ENCODE results near the gene RRP12.
"Not testable (repeated sequence)": the region's sequence is repeated elsewhere in the genome, so short reads cannot be mapped to it uniquely, and the experiment has no call there.

RRP12 gene

DNA sequence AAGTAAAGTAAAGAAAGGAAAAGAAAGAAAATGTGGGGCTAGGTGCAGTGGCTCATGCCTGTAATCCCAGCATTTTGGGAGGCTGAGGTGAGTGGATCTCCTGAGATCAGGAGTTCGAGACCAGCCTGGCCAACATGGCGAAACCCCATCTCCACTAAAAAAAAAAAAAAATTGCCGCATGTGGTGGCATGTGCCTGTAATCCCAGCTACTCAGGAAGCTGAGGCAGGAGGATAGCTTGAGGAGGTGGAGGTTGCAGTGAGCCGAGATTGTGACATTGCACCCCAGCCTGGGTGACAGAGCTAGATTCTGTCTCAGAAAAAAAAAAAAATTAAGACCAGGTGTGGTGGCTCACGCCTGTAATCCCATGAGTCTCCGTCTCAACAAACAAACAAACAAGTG, 57.5 kb downstream of the RRP12 start:
- not testable (repeated sequence) for H3K4me1 ChIP-seq (ENCODE audit: control insufficient read depth, insufficient read depth, low read length); H3K27me3 ChIP-seq (ENCODE audit: control insufficient read depth, insufficient read depth, low read length); H3K36me3 ChIP-seq (ENCODE audit: control insufficient read depth, insufficient read depth, low read length); H3K9me3 ChIP-seq (ENCODE audit: control insufficient read depth, low read length); H3K9ac ChIP-seq (ENCODE audit: low read length); H3K4me3 ChIP-seq (ENCODE audit: low read length)

DNA sequence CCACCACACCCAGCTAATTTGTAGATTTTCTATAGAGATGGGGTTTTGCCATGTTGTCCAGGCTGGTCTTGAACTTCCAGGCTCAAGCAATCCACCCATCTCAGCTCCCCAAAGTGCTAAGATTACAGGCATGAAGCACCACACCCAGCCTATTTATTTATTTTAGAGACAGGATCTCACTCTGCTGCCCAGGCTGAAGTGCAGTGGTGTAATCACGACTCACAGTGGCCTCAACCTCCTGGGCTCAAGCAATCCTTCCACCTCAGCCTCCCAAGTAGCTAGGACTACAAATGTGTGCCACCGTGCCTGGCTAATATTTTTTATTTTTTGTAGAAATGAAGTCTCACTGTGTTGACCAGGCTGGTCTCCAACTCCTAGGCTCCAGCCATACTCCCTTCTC, 59.7 kb downstream of the RRP12 start:
- no peaks in the 10 kb centered on the region for H3K9me3 ChIP-seq (ENCODE audit: control insufficient read depth, low read length)
- no peaks in the 10 kb centered on the region for H3K36me3 ChIP-seq (ENCODE audit: control insufficient read depth, insufficient read depth, low read length)
- no peak overlapping the region for H3K9ac ChIP-seq (ENCODE audit: low read length)
- H3K27me3 ChIP-seq (ENCODE audit: control insufficient read depth, insufficient read depth, low read length) = no peaks in the 10 kb centered on the region
- no peak overlapping the region for H3K4me3 ChIP-seq (ENCODE audit: low read length)
- H3K4me1 ChIP-seq (ENCODE audit: control insufficient read depth, insufficient read depth, low read length) = peaks cover 10% of the 10 kb centered on the region

DNA sequence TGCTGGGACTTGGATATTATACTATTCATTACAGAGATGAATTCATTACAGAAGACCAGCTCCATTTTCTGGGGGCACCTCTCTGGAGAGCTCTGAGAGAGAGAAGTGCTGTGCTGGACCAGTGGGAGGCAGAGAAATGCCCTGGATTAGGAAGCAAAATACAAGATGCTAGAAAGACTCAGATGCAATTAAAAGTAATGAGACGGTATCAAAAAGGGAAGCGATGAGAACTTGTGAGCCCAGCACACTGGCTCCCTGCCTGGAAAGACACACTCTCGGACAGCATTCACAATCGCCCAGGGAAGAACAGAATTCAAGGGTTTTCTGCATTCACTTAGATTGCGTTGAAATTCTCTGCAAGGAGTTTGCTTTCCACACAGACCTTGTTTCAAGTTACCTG, 63.1 kb downstream of the RRP12 start:
- Histone ChIP-seq H3K4me1 (ENCODE audit: control insufficient read depth, insufficient read depth, low read length) (peaks cover 17% of the 10 kb centered on the region), H3K27me3 (ENCODE audit: control insufficient read depth, insufficient read depth, low read length) (no peaks in the 10 kb centered on the region), H3K36me3 (ENCODE audit: control insufficient read depth, insufficient read depth, low read length) (no peaks in the 10 kb centered on the region), H3K9ac (ENCODE audit: low read length) (no peak overlapping the region), H3K4me3 (ENCODE audit: low read length) (no peak overlapping the region), H3K9me3 (ENCODE audit: control insufficient read depth, low read length) (no peaks in the 10 kb centered on the region)

DNA sequence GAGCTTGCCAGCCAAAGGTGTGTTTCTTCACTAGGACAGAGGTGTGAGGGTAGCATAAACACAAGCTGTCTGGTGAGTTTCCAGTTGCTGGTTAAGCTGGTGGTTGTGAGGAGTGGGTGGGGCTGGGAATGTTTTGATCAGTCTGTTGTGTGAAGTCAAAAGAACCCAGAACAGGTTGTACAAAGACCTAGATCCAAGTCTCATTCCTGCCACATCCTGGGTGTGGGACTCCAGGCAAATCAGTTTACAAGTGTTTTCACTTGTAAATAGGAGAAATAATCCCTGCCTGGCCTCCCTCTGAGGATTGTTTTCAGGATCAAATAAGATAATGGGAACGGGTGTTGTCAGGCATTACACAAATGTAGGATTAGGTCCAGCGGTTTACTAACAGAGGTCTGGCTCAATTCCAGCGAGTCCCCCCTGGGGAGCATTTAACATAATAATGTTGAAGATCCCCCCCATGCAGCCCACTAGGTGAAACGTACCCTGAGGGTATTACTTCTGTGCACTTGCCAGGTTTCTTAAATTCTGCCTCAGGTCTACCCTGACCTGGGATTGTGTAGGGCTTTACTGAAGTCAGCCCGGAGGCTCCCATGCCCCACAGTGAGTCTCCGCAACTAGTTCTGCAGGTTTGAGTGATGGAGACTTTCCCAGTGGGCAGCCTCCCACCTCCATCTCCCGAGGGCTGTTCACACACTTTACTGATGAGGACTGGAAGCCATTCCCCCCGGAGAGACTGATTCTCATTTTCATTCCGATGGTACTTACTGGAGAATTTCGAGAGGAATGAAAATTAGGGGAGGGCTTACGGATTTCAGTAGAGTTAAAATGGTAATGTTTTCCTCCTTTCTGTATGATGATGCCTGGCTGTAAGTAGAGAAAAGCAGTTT, 64.0 kb downstream of the RRP12 start:
- H3K4me3 ChIP-seq (ENCODE audit: low read length) = no peak overlapping the region
- no peaks in the 10 kb centered on the region for H3K9me3 ChIP-seq (ENCODE audit: control insufficient read depth, low read length)
- peaks cover 17% of the 10 kb centered on the region for H3K4me1 ChIP-seq (ENCODE audit: control insufficient read depth, insufficient read depth, low read length)
- H3K36me3 ChIP-seq (ENCODE audit: control insufficient read depth, insufficient read depth, low read length) = no peaks in the 10 kb centered on the region
- no peaks in the 10 kb centered on the region for H3K27me3 ChIP-seq (ENCODE audit: control insufficient read depth, insufficient read depth, low read length)
- peak overlapping the region; percentile 17 for H3K9ac ChIP-seq (ENCODE audit: low read length)

DNA sequence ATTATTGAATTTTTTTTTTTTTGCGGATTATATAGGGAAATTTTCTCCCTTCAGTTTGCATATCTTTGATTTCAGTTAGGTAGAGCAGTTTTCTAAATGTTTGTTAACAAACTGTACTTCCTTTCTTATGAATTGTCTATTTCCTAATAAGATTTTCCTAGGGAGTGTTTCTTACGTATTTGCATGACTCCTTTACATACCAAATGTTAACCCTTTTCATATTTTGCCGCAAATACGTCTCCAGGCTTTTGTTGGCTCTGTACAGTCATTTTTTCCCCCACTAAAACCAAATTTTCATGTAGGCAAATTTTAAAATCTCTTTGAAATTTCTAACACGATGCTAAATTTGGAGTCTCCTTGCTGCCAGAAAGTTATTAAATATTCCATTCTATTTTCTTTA, 64.7 kb downstream of the RRP12 start:
- no peaks in the 10 kb centered on the region for H3K9me3 ChIP-seq (ENCODE audit: control insufficient read depth, low read length)
- no peaks in the 10 kb centered on the region for H3K27me3 ChIP-seq (ENCODE audit: control insufficient read depth, insufficient read depth, low read length)
- H3K36me3 ChIP-seq (ENCODE audit: control insufficient read depth, insufficient read depth, low read length) = no peaks in the 10 kb centered on the region
- peak overlapping the region; percentile 17 for H3K9ac ChIP-seq (ENCODE audit: low read length)
- peaks cover 22% of the 10 kb centered on the region for H3K4me1 ChIP-seq (ENCODE audit: control insufficient read depth, insufficient read depth, low read length)
- no peak overlapping the region for H3K4me3 ChIP-seq (ENCODE audit: low read length)

DNA sequence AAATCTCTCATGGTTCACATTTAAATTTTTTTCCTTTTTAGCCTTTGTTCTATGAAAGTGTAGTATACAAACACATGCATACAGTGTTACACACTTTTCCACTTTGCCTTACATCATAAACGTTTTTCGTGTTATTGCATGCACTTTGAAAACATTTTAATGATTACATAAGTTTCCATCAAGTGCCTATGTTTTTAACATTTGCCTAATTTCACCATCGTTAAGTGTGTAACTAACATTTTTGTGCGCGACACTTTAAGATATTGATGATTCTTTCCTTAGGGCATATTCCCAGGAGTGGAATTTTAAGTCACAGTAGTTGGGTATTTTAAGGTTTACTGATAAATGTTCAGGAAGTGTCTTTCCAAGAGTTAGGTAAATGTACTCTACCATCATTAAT, 65.1 kb downstream of the RRP12 start:
- Histone ChIP-seq H3K9me3 (ENCODE audit: control insufficient read depth, low read length) (no peaks in the 10 kb centered on the region), H3K9ac (ENCODE audit: low read length) (no peak overlapping the region), H3K4me1 (ENCODE audit: control insufficient read depth, insufficient read depth, low read length) (peaks cover 26% of the 10 kb centered on the region), H3K4me3 (ENCODE audit: low read length) (no peak overlapping the region), H3K27me3 (ENCODE audit: control insufficient read depth, insufficient read depth, low read length) (no peaks in the 10 kb centered on the region), H3K36me3 (ENCODE audit: control insufficient read depth, insufficient read depth, low read length) (no peaks in the 10 kb centered on the region)

DNA sequence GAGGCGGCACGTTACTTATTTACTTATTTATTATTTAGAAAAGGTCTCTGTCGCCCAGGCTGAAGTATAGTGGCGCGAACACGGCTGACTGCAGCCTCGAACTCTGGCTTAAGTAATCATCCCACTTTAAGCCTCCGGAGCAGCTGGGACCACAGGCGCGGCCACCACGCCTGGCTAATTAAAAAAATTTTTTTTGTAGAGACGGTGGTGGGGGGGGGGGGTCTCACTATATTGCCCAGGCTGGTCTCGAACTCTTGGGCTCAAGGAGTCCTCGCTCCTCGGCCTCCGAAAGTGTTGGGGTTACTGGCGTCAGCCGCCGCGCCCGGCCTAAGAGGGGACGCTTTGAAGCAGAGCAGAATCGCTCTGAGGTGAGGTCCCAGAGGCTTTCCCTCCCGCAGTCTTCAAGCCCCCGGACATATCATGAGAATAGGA, 65.9 kb downstream of the RRP12 start:
- H3K9ac ChIP-seq (ENCODE audit: low read length) = peak overlapping the region; percentile 84
- H3K9me3 ChIP-seq (ENCODE audit: control insufficient read depth, low read length) = no peaks in the 10 kb centered on the region
- H3K4me3 ChIP-seq (ENCODE audit: low read length) = no peak overlapping the region
- no peaks in the 10 kb centered on the region for H3K27me3 ChIP-seq (ENCODE audit: control insufficient read depth, insufficient read depth, low read length)
- peaks cover 34% of the 10 kb centered on the region for H3K4me1 ChIP-seq (ENCODE audit: control insufficient read depth, insufficient read depth, low read length)
- no peaks in the 10 kb centered on the region for H3K36me3 ChIP-seq (ENCODE audit: control insufficient read depth, insufficient read depth, low read length)

DNA sequence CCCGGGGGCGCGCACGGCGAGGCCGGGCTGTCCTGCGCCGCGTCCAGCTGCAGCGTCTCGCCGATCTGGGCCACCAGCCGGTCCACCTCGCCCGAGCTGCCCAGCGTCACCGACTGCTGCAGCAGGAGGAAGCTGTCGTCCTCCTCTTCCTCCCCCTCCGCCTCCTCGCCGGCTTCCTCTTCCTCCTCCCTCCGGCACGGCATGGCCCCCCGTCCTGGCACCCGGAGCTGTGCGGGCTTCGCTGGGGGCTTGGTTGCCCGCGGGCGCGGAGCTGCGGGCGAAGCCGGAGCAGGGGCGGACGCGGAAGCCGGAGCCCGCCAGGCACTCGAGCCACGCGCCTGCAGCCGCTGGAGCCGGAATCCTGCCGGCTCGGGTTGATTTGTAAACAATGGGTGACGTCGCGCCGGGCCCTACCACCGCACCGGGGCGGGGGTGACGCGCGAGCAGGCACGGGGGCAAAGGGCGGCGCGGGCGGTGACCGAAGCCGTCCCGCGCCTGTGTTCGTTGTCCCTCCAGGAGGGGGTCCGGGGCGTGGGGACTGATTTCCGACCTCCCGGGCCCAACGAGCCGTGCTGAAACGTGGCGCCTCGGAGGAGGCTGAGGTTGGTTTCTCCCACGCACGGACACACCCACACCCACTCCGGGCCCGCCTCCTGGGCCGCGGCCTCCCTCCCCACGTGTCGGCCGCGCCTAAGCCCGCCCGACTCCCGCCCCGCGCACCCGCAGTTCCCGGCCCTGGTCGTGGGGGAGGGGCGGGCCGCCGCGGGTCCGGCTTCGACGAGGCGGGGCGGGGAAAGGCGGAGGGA, 66.6 kb downstream of the RRP12 start, which contains the start of gene FRAT2:
Gene FRAT2 (minus strand): TSS at position 360 of the 806 bp plus-strand sequence. CDS start 157 bp downstream, at position 203.
- no peaks in the 10 kb centered on the region for H3K36me3 ChIP-seq (ENCODE audit: control insufficient read depth, insufficient read depth, low read length)
- H3K4me3 ChIP-seq (ENCODE audit: low read length) = peak within 1 kb of the TSS; percentile 88
- H3K4me1 ChIP-seq (ENCODE audit: control insufficient read depth, insufficient read depth, low read length) = peaks cover 38% of the 10 kb centered on the region

DNA sequence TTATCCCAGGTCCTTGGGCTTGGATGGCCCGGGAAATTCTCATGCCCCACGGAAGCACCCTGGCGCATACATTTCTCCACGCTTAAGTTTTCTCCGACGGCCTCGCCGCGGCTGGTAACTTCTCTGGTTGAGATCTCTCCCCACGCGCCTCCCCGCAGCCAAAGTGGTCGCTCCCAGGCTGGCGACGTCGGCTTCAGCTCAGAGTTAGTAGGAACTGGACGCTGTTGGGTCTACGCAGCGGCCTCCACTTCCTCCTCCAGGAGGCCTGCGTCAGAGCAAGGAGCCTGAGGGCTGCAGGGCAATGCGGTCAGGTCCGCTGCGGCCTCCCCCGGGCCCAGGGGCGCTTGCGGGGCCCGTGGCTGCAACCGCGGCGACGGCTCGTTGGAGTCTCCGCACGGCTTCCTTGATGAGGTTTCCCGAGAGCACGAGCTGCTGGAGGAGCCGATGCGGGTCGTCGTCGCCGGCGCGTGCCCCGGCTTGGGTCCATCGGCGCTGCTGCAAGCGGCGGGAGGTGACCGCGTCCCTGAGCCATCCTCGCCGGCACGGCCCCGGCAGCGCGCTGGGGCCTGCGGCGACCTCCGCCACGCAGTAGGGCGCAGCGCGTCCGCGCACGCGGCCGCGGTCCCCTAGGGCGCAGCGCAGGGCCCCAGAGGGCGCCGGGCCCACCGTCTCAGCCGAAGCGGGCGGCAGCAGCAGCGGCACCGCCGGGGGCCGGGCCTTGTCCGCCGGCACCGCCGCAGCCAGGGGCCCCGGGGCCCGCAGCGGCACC, 67.4 kb downstream of the RRP12 start:
- H3K4me1 ChIP-seq (ENCODE audit: control insufficient read depth, insufficient read depth, low read length) = peaks cover 38% of the 10 kb centered on the region
- no peaks in the 10 kb centered on the region for H3K36me3 ChIP-seq (ENCODE audit: control insufficient read depth, insufficient read depth, low read length)
- H3K4me3 ChIP-seq (ENCODE audit: low read length) = peak overlapping the region; percentile 88
- H3K27me3 ChIP-seq (ENCODE audit: control insufficient read depth, insufficient read depth, low read length) = no peaks in the 10 kb centered on the region
- H3K9me3 ChIP-seq (ENCODE audit: control insufficient read depth, low read length) = no peaks in the 10 kb centered on the region
- peak overlapping the region; percentile 91 for H3K9ac ChIP-seq (ENCODE audit: low read length)

More for the DNA sequence above, 66.6 kb downstream of the RRP12 start, which contains the start of gene FRAT2:
- Histone ChIP-seq H3K9ac (ENCODE audit: low read length) (peak within 1 kb of the TSS; percentile 91), H3K27me3 (ENCODE audit: control insufficient read depth, insufficient read depth, low read length) (no peaks in the 10 kb centered on the region), H3K9me3 (ENCODE audit: control insufficient read depth, low read length) (no peaks in the 10 kb centered on the region)

DNA sequence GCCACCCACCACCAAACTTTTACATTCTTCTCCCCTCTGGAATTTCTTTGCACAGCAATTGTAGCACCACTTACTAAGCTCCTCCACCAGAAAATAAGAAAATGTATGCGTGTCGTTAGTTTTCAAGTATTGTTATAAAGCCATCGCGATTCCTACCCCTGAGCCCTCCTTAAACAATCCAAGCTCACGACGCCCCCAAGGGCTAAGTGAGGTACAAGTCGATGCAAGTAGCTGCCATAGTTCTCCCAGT, 67.9 kb downstream of the RRP12 start:
- peak overlapping the region; percentile 91 for H3K9ac ChIP-seq (ENCODE audit: low read length)

DNA sequence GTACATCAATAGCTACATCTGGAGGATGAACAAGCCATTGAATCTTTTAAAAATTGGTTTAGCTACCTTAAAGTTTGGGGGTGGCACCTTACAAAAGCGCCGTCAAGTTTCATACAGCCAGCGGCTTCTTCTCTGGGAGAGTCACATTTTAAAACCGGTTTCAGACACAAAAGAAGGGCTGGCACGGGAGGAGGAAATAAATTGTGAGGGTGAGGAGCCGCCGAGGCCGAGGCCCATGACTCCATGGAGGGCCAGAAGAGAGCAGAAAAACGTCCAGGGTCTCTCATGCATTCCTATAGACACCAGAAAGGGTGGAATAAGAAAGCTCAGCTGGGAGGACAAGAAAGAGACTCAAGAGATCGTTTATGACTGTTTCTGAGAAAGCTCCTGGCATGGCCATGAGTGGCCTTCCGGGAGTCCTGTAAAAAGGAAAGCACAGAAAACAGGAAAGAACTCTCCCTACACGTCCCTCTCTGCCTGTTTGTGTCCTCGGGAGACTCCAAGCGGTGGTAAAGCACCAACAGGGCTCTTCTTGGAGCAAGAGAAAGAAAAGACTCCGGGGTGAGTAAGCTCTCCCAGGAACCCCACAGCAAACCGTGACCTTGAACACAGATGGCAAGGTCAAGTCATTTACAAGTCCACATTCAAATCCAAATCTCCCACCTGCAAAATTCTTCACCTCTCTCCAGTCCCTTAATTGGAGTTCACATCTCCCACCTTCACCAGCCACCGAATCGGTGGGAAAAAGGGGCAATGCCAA, 68.4 kb downstream of the RRP12 start:
- Histone ChIP-seq H3K9me3 (ENCODE audit: control insufficient read depth, low read length) (no peaks in the 10 kb centered on the region), H3K36me3 (ENCODE audit: control insufficient read depth, insufficient read depth, low read length) (no peaks in the 10 kb centered on the region), H3K27me3 (ENCODE audit: control insufficient read depth, insufficient read depth, low read length) (no peaks in the 10 kb centered on the region), H3K4me3 (ENCODE audit: low read length) (peak overlapping the region; percentile 88), H3K4me1 (ENCODE audit: control insufficient read depth, insufficient read depth, low read length) (peaks cover 47% of the 10 kb centered on the region), H3K9ac (ENCODE audit: low read length) (peak overlapping the region; percentile 91)

More for the DNA sequence above, 67.9 kb downstream of the RRP12 start:
- Histone ChIP-seq H3K36me3 (ENCODE audit: control insufficient read depth, insufficient read depth, low read length) (no peaks in the 10 kb centered on the region), H3K4me3 (ENCODE audit: low read length) (peak overlapping the region; percentile 88), H3K27me3 (ENCODE audit: control insufficient read depth, insufficient read depth, low read length) (no peaks in the 10 kb centered on the region), H3K4me1 (ENCODE audit: control insufficient read depth, insufficient read depth, low read length) (peaks cover 42% of the 10 kb centered on the region), H3K9me3 (ENCODE audit: control insufficient read depth, low read length) (no peaks in the 10 kb centered on the region)

Measured in mucosa of stomach (tissue), 1 donor.